HEK293T (cell line): ENCODE results near the gene GABRD.

Experiments used
- ARNT ChIP-seq: fragments of 450-650 bp; IDR thresholded peaks from 2 replicates; pipeline ENCODE4 v1.6.1; 2017; ENCODE audit warnings: mild to moderate bottlenecking
- BHLHE40 ChIP-seq: fragments of 450-650 bp; IDR thresholded peaks from 2 replicates; pipeline ENCODE4 v1.6.1; 2016; ENCODE audit warnings: mild to moderate bottlenecking, moderate library complexity, borderline replicate concordance
- ELF4 ChIP-seq: fragments of 450-650 bp; IDR thresholded peaks from 2 replicates; pipeline ENCODE4 v1.6.1; 2017; ENCODE audit warnings: antibody characterized with exemption
- FOXA1 ChIP-seq: fragments of 450-650 bp; IDR thresholded peaks from 2 replicates; pipeline ENCODE4 v1.6.1; 2016; ENCODE audit warnings: mild to moderate bottlenecking
- FOXK2 ChIP-seq: fragments of 450-650 bp; IDR thresholded peaks from 2 replicates; pipeline ENCODE4 v1.6.1; 2016; ENCODE audit warnings: mild to moderate bottlenecking
- FOXM1 ChIP-seq: fragments of 450-650 bp; IDR thresholded peaks from 2 replicates; pipeline ENCODE4 v1.6.1; 2017; ENCODE audit warnings: mild to moderate bottlenecking, borderline replicate concordance
- HDGF ChIP-seq: fragments of 450-650 bp; IDR thresholded peaks from 2 replicates; pipeline ENCODE4 v1.6.1; 2017; ENCODE audit warnings: antibody characterized with exemption, borderline replicate concordance
- L3MBTL2 ChIP-seq: fragments of 450-650 bp; conservative IDR thresholded peaks from 2 replicates; pipeline ENCODE4 v1.6.1; 2016; ENCODE audit warnings: mild to moderate bottlenecking
- LEF1 ChIP-seq: fragments of 450-650 bp; IDR thresholded peaks from 2 replicates; pipeline ENCODE4 v1.6.1; 2017; ENCODE audit warnings: mild to moderate bottlenecking, borderline replicate concordance
- NFRKB ChIP-seq: fragments of 450-650 bp; IDR thresholded peaks from 2 replicates; pipeline ENCODE4 v1.6.1; 2016; ENCODE audit warnings: mild to moderate bottlenecking, moderate library complexity
- SP1 ChIP-seq: fragments of 450-650 bp; IDR thresholded peaks from 2 replicates; pipeline ENCODE4 v1.6.1; 2017
- SUZ12 ChIP-seq: fragments of 450-650 bp; IDR thresholded peaks from 2 replicates; pipeline ENCODE4 v1.6.1; 2016; ENCODE audit warnings: mild to moderate bottlenecking
- TARDBP ChIP-seq: fragments of 450-650 bp; IDR thresholded peaks from 2 replicates; pipeline ENCODE4 v1.6.1; 2016
- ZNF384 ChIP-seq: fragments of 450-650 bp; IDR thresholded peaks from 2 replicates; pipeline ENCODE4 v1.6.1; 2016

GRCh38 chr1:1969953-1970716 is 49.0 kb upstream of the GABRD start:
- TF ChIP-seq FOXK2 (no peak), ELF4 (no peak), TARDBP (no peak), NFRKB (no peak), ARNT (no peak), BHLHE40 (no peak), FOXM1 (no peak), SP1 (no peak), FOXA1 (no peak), HDGF (no peak), SUZ12 (no peak), ZNF384 (no peak), LEF1 (no peak), L3MBTL2 (no peak)
